Measurements from ENCODE around the gene NR3C2.
A peak's percentile ranks its signal among the peaks of the same experiment; 100 is the strongest.

The NR3C2 gene

GRCh38 chr4:148302416-148302815 lies 139.8 kb downstream of the NR3C2 start:
- no peak for DNase-seq

DNA sequence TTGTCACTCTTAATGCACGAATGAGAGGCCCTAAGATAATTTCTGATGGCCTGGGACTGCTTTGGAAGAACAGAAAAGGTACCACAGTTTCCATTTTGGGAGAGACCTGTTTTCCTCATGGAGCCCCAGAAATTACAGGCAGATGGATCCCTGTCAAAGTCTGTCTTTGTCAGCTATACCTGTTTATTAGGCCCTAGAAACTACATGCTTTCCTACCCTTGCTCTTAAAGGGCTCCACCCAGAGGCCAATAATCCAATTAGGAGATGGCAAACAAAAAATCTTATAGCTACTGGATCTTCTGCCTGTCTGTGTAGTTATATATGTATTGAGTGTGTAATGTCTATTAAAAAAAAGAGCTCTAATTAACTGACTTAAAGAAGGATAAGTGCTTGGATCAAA lies 141.3 kb downstream of the NR3C2 start:
- DNase-seq: peak; percentile 4

GRCh38 chr4:148299337-148299736 lies 142.9 kb downstream of the NR3C2 start:
- DNase-seq: no peak

DNA sequence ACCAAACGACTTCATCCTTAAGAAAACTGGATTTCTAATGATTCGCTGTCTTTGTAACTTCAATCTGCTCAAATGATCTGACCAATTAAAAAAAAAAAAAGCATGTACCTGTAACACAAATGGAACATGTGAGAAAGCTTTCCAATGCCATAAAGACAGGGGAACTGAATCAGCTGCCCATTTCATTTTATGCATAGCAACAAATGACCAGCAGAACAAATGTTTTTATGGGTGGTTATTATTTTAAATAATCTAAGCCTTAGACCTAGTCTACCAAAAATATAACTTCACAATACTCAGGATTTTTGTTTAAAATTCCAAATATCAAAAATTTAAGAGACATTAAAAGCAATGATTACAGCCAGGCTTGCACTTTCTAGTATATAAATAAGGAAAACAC lies 145.7 kb downstream of the NR3C2 start:
- no peak for DNase-seq

- DNase-seq: no peak
Observed at GRCh38 chr4:148295642-148296041, 146.6 kb downstream of the NR3C2 start.

GRCh38 chr4:148293571-148293970 lies 148.6 kb downstream of the NR3C2 start:
- no peak for DNase-seq

DNA sequence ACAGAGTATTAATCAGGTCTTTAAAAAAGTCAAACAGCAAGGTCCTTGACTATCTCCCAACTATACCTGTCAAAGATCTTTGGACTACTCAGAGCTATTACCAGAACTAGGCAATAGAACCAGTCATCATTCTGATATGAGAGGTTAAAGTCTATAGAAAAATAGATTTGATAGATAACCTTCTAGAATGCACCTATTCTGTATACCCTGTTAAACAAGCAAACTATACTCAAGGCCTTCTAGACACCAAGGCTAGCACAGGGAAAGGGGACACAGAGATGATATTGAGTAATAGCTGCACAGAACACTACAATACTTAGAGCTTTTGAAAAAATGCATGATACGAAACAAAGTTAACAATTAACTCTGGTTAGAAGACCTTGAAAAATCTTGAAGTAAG lies 149.5 kb downstream of the NR3C2 start:
- no peak for DNase-seq

- no peak for DNase-seq
Observed at GRCh38 chr4:148289740-148290139, 152.5 kb downstream of the NR3C2 start.

DNA sequence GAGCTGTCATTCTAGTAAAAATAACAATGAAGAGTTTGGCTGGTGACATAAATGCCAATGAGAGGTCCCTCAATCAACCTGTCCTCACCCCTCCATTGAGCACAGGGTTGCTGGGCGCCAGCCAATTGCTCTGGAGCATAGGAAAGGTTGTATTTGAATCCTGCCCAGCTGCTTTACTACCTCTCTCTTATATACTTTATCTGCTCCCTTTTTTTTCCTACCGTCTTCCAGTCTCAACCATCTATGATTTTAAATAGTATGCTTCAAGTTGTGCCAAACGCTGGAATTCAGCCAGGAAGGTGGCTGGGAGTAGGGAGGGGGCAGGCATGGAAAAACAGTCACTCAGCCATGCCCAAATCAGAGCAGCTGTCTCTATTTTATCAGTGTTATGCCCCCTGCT lies 153.8 kb downstream of the NR3C2 start:
- no peak for DNase-seq

- DNase-seq: no peak
Observed at GRCh38 chr4:148287111-148287510, 155.1 kb downstream of the NR3C2 start.

- no peak for DNase-seq
Observed at GRCh38 chr4:148286012-148286411, 156.2 kb downstream of the NR3C2 start.

GRCh38 chr4:148283665-148284064 lies 158.5 kb downstream of the NR3C2 start:
- no peak for DNase-seq

- DNase-seq: no peak
Observed at GRCh38 chr4:148278310-148278709, 163.9 kb downstream of the NR3C2 start.

DNA sequence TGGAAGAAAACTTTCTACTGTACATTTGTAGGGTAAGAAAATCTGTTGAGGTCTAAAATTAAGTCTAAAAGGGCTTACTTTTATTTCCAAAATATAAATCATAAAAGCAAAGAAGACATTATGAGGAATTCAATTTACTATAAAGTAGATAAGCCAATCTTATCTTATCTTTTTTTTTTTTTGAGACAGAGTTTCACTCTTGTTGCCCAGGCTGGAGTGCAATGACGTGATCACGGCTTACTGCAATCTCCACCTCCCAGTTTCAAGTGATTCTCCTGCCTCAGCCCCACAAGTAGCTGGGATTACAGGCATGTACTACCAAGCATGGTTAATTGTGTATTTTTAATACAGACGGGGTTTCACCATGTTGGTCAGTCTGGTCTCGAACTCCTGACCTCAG lies 166.9 kb downstream of the NR3C2 start:
- DNase-seq: no peak

GRCh38 chr4:148273501-148273986 lies 168.7 kb downstream of the NR3C2 start:
- DNase-seq: peak; percentile 98

DNA sequence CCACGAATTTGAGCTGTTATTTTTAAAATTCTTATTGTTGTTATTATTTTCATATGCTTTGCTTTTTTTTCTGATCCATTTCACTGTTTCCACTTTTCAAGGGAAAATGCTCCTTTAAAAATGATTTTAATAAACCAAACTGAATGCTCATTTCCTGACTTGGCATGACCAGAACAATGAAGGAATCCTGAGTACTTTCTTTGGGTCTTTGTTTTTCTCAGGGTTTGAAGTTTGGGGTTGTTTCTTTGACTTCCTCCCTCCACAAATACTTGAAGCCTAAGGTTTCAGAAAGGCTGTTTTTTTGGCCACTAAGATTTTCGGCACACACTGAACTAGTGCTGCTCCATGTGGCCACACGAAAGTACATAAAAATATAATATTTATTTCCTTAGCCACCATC lies 171.0 kb downstream of the NR3C2 start:
- DNase-seq: no peak

DNA sequence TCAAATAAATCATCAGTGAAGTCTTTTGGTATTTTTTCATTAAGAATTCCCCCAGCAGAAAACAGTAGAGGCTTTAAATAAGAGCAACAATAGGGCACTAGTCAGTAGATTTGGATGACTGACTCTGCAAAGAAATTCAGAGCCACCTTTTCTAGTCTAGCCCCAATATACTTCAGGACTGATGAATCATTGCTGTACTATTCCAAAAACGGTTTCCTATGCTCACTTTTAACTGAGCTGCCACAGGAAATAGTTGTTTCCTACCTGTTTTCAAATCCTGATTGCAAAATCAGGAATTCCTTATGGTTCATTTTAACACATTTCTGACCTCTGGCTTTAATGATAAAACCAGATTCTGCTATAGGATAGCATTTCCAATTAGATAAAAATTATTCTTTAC lies 171.6 kb downstream of the NR3C2 start:
- no peak for DNase-seq

- DNase-seq: no peak
Observed at GRCh38 chr4:148268835-148269234, 173.4 kb downstream of the NR3C2 start.

- peak; percentile 62 for DNase-seq
Observed at GRCh38 chr4:148266921-148267320, 175.3 kb downstream of the NR3C2 start.

- DNase-seq: no peak
Observed at GRCh38 chr4:148266240-148266639, 176.0 kb downstream of the NR3C2 start.

DNA sequence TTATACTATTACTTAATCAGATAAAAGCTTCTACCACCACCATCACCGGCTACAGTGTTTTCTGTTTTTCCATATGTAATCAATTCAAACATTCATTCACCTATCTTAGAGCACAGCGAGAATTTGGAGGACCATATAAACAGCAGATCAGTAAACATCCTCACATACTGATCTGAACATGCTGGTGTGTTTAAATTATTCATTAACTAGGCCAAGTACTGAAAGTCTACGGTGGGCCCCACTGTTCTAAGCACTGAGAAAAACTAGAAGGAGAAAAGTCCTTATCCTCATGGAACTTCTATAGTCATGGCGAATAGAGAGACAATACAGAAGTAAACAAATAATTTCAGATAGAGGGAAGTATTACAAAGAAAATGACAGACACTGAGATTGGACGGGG lies 176.6 kb downstream of the NR3C2 start:
- no peak for DNase-seq

GRCh38 chr4:148263802-148264201 lies 178.4 kb downstream of the NR3C2 start:
- no peak for DNase-seq

GRCh38 chr4:148263127-148263526 lies 179.1 kb downstream of the NR3C2 start:
- no peak for DNase-seq

- no peak for DNase-seq
Observed at GRCh38 chr4:148261848-148262247, 180.4 kb downstream of the NR3C2 start.

- no peak for DNase-seq
Observed at GRCh38 chr4:148259841-148260240, 182.4 kb downstream of the NR3C2 start.

DNA sequence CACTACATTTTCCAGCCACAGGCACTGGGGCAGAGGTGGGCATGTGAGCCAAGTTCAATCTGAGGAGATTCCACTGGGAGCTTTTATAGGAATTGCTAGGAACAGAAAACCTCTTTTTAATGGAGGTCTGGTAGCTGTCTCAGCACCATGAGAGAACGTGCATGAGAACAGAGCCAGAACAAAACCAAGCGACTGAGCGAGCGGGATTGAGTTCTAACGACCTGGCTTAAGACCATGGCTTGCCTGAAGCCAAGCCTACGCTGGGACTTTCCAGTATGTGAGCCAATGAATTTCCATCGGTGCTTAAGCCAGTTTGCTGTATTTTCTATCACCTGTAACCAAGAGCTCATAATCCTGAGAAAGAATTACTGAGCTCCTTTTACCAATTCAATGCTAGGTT lies 183.7 kb downstream of the NR3C2 start:
- DNase-seq: no peak

Measured in hematopoietic multipotent progenitor cell treated with erythropoietin and hydrocortisone succinate and interleukin-3 and kit ligand, for 8 days (in vitro differentiated cells).